Type B pancreatic cell (in vitro differentiated cells): ENCODE data around the gene ELMOD1. TPM values are rescaled to one million over a fixed set of nuclear protein-coding genes. Genes with fewer than 3 reads are reported as not detected.

Source experiments
- DNase-seq: peaks from one replicate; pipeline ENCODE4 v3.0.0; 2021; ENCODE audit warnings: mixed read lengths; ENCODE audit not compliant: unreplicated experiment; ENCODE audit errors: extremely low spot score
- H3K27ac Mint-ChIP-seq: 2 replicates; pipeline ENCODE4 v1.8.0; 2021; ENCODE audit warnings: mild to moderate bottlenecking, mixed read lengths
- H3K27me3 Mint-ChIP-seq: 2 replicates; pipeline ENCODE4 v1.8.0; 2021; ENCODE audit warnings: mixed read lengths
- H3K36me3 Mint-ChIP-seq: 2 replicates; pipeline ENCODE4 v1.8.0; 2021; ENCODE audit warnings: mixed read lengths
- H3K4me1 Mint-ChIP-seq: one replicate; pipeline ENCODE4 v1.8.0; 2021; ENCODE audit warnings: mixed read lengths; ENCODE audit not compliant: unreplicated experiment
- H3K4me3 Mint-ChIP-seq: 2 replicates; pipeline ENCODE4 v1.8.0; 2021; ENCODE audit warnings: mild to moderate bottlenecking, mixed read lengths
- H3K9me3 Mint-ChIP-seq: 2 replicates; pipeline ENCODE4 v1.8.0; 2021; ENCODE audit warnings: mixed read lengths
- CTCF ChIP-seq: fragments of 200-600 bp; sonication (generic); conservative IDR thresholded peaks from 2 replicates; pipeline ENCODE4 v1.5.0; 2021; ENCODE audit warnings: antibody characterized with exemption, mild to moderate bottlenecking
- total RNA-seq: library from RNA; stranded (reverse); gene quantifications from 2 replicates; pipeline ENCODE4 v1.2.1, GENCODE V29; 2021; ENCODE audit warnings: low replicate concordance

The ELMOD1 gene
- total RNA-seq, 1 donor from 2014 or later, result 4.0 TPM

GRCh38 chr11:107625685-107625989 lies 34.7 kb downstream of the ELMOD1 start:
- Mint-ChIP-seq H3K27ac (no peak overlapping the region), H3K4me3 (no peak overlapping the region), H3K36me3 (no peaks in the 10 kb centered on the region), H3K4me1 (no peaks in the 10 kb centered on the region), H3K27me3 (peaks cover 16% of the 10 kb centered on the region), H3K9me3 (no peaks in the 10 kb centered on the region)
- DNase-seq, result no peak
- no peak for TF ChIP-seq CTCF

GRCh38 chr11:107631043-107631442 lies 40.1 kb downstream of the ELMOD1 start:
- Mint-ChIP-seq H3K36me3 (no peaks in the 10 kb centered on the region), H3K4me1 (no peaks in the 10 kb centered on the region), H3K27ac (no peak overlapping the region), H3K9me3 (no peaks in the 10 kb centered on the region), H3K27me3 (peaks cover 7% of the 10 kb centered on the region), H3K4me3 (no peak overlapping the region)
- no peak for TF ChIP-seq CTCF
- no peak for DNase-seq

GRCh38 chr11:107631931-107632330 lies 41.0 kb downstream of the ELMOD1 start:
- TF ChIP-seq CTCF, result no peak
- H3K36me3 Mint-ChIP-seq, result no peaks in the 10 kb centered on the region
- no peak for DNase-seq
- peaks cover 6% of the 10 kb centered on the region for H3K27me3 Mint-ChIP-seq
- no peaks in the 10 kb centered on the region for H3K9me3 Mint-ChIP-seq
- no peak overlapping the region for H3K4me3 Mint-ChIP-seq
- H3K27ac Mint-ChIP-seq, result no peak overlapping the region
- no peaks in the 10 kb centered on the region for H3K4me1 Mint-ChIP-seq

GRCh38 chr11:107646783-107647182 lies 55.8 kb downstream of the ELMOD1 start:
- no peak for DNase-seq
- Mint-ChIP-seq H3K27me3 (peaks cover 4% of the 10 kb centered on the region), H3K9me3 (no peaks in the 10 kb centered on the region), H3K4me3 (no peak overlapping the region), H3K27ac (no peak overlapping the region), H3K4me1 (no peaks in the 10 kb centered on the region), H3K36me3 (no peaks in the 10 kb centered on the region)
- no peak for TF ChIP-seq CTCF

- Mint-ChIP-seq H3K36me3 (no peaks in the 10 kb centered on the region), H3K27ac (no peak overlapping the region), H3K27me3 (peaks cover 4% of the 10 kb centered on the region), H3K4me3 (no peak overlapping the region), H3K9me3 (no peaks in the 10 kb centered on the region), H3K4me1 (no peaks in the 10 kb centered on the region)
- TF ChIP-seq CTCF, result no peak
- no peak for DNase-seq
Observed at GRCh38 chr11:107648242-107648641, 57.3 kb downstream of the ELMOD1 start.

GRCh38 chr11:107651672-107652071 lies 60.7 kb downstream of the ELMOD1 start:
- no peak for DNase-seq
- peak; percentile 36 for TF ChIP-seq CTCF
- Mint-ChIP-seq H3K36me3 (no peaks in the 10 kb centered on the region), H3K4me3 (no peak overlapping the region), H3K4me1 (no peaks in the 10 kb centered on the region), H3K27ac (no peak overlapping the region), H3K9me3 (no peaks in the 10 kb centered on the region), H3K27me3 (peaks cover 4% of the 10 kb centered on the region)
